GM12878 (cell line): ENCODE data around the gene ACADVL.

Experiments used
- CTCF ChIP-seq, 3 experiments: IDR thresholded peaks in 2 of 3; conservative IDR thresholded peaks in 1 of 3; 2 replicates each; pipeline ENCODE4 v1.5.1; 2011; ENCODE audit warnings: low read depth in 3 of 3, low read length in 3 of 3, mild to moderate bottlenecking in 3 of 3, control low read depth in 2 of 3, moderate library complexity in 2 of 3, inconsistent platforms in 1 of 3, mixed read lengths in 1 of 3; ENCODE audit not compliant: control insufficient read depth in 2 of 3, insufficient read depth in 1 of 3; ENCODE audit errors: extremely low read depth in 1 of 3
- POLR2A ChIP-seq: IDR thresholded peaks from 2 replicates; pipeline ENCODE4 v1.6.1; 2011; ENCODE audit warnings: low read depth, mild to moderate bottlenecking, low read length
- RBBP5 ChIP-seq: fragments of 200-600 bp; sonication (generic); conservative IDR thresholded peaks from 2 replicates; pipeline ENCODE4 v1.6.1; 2016
- RCOR1 ChIP-seq: conservative IDR thresholded peaks from 2 replicates; pipeline ENCODE4 v1.6.1; 2012; ENCODE audit warnings: low read depth, low read length, improper control_type of control experiment
- SMAD1 ChIP-seq: fragments of 450-650 bp; IDR thresholded peaks from 2 replicates; pipeline ENCODE4 v1.6.1; 2018; ENCODE audit warnings: mild to moderate bottlenecking, low read depth; ENCODE audit not compliant: partially characterized antibody
- ZZZ3 ChIP-seq: IDR thresholded peaks from 2 replicates; pipeline ENCODE4 v1.6.1; 2011; ENCODE audit warnings: low read depth; ENCODE audit not compliant: control insufficient read depth, insufficient read length
- TF ChIP-seq, protein P1 (sequence below): IDR thresholded peaks from 2 replicates; pipeline ENCODE4 v1.6.1; 2012; ENCODE audit warnings: low read length, inconsistent platforms

DNA sequence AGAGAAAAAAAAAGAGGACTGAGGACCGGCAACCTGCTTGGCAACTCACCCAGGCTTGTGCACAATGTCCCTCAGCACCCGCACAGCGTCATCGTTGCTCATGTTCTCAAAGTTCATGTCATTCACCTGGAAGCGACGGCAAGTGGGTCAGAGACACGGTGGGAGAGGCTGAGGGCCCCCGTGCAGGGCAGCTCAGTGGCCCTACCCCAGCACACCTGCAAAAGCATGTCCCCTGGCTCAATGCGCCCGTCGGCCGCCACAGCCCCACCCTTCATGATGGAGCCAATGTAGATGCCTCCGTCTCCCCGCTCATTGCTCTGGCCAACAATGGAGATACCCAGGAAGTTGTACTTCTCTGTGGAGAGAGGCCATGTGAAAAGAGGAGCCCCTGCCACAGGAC, 9.2 kb downstream of the ACADVL start:
- TF ChIP-seq CTCF (IDR thresholded peaks at IDR 0.05 in 2 of 3, conservative IDR thresholded peaks at IDR 0.05 in 1 of 3; ENCODE audit: control insufficient read depth in 2 of 3, extremely low read depth in 1 of 3, insufficient read depth in 1 of 3, low read depth in 3 of 3, low read length in 3 of 3) (no peak), POLR2A (no peak), RBBP5 (no peak), SMAD1 (no peak), RCOR1 (no peak), ZZZ3 (no peak)
- TF ChIP-seq, protein P1, sequence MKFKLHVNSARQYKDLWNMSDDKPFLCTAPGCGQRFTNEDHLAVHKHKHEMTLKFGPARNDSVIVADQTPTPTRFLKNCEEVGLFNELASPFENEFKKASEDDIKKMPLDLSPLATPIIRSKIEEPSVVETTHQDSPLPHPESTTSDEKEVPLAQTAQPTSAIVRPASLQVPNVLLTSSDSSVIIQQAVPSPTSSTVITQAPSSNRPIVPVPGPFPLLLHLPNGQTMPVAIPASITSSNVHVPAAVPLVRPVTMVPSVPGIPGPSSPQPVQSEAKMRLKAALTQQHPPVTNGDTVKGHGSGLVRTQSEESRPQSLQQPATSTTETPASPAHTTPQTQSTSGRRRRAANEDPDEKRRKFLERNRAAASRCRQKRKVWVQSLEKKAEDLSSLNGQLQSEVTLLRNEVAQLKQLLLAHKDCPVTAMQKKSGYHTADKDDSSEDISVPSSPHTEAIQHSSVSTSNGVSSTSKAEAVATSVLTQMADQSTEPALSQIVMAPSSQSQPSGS, result no peak
